ENCODE results near the gene GPHB5. TPM values are rescaled to one million over a fixed set of nuclear protein-coding genes. Genes with fewer than 3 reads are reported as not detected.
A peak's percentile ranks its signal among the peaks of the same experiment; 100 is the strongest.

Gene GPHB5
- total RNA-seq, 1 experiment from 2014 or later, result not detected

DNA sequence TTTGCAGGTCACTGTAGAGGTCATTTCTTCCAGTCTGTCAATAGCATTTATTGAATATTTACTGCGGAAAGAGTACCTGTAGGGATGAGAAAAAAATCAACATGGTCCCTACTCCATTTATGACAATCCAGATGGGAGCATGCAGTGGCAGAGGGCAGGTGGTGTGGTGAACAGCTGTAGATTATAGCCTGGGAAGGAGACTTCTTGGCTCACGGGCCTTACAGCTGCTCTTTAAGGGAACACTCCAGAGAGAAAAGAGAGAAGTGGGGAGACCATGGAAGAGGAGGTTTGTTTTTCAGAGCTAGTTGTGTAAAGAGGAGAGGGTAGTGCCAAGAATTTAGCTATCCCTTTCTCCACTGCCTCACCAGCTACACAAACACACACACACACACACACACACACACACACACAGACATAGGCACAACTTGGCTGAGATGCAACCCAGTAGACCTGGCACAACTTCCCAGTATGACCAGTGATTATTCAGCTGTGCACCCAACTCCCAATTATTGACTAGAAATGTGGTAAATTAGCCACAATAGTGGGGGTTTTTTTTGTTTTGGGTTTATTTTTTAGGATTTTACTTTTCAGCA lies 41.0 kb downstream of the GPHB5 start:
- H3K36me3 Mint-ChIP-seq (ENCODE audit: insufficient read depth, unreplicated experiment), result no peaks in the 10 kb centered on the region

DNA sequence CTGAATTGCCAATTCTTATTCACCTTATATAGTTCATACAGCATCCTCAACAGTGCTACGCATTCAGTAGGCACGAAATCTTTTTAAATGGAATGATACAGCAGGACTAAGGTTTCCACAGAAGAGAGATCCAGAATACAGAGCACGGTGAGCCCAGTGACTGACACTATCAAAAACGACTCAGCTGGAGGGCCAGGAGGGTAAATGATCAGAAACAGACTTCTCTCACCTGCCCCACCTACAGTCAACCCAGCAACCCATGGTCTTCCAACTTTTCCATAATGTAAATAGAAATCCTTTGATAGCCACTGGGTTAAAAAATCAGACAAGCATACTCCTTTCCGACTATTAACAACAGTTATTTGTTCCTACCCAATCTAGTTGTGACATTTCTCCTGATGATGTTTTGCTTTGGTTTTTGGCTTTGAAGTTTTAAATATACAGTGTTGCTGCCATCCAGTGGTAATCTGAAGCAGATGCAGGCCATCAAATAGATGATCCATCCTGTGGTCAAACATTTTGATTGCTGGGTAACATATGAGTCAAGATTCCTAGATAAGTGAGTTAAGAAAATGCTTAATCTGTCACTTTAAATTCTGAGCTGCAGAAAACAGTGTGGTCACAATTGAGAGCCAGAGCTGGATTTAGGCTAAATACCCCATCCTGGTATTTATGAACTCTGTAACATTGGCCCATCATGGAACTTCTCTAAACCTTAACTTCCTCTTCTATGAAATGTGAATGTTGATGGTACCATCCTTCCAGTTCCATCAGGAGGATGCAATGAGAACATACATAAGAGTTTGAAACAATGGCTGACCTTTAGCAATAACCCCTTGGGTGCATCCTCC lies 42.0 kb downstream of the GPHB5 start:
- Mint-ChIP-seq H3K4me1 (ENCODE audit: low read depth, unreplicated experiment) (no peaks in the 10 kb centered on the region), H3K36me3 (ENCODE audit: insufficient read depth, unreplicated experiment) (no peaks in the 10 kb centered on the region), H3K9me3 (ENCODE audit: low read depth, unreplicated experiment) (no peaks in the 10 kb centered on the region), H3K4me3 (ENCODE audit: low read depth, unreplicated experiment) (no peak overlapping the region), H3K27me3 (ENCODE audit: unreplicated experiment) (no peaks in the 10 kb centered on the region), H3K27ac (ENCODE audit: unreplicated experiment) (no peak overlapping the region)
- BruUV-seq (replicated peaks), result no TSS peak
- TF ChIP-seq, protein P1, sequence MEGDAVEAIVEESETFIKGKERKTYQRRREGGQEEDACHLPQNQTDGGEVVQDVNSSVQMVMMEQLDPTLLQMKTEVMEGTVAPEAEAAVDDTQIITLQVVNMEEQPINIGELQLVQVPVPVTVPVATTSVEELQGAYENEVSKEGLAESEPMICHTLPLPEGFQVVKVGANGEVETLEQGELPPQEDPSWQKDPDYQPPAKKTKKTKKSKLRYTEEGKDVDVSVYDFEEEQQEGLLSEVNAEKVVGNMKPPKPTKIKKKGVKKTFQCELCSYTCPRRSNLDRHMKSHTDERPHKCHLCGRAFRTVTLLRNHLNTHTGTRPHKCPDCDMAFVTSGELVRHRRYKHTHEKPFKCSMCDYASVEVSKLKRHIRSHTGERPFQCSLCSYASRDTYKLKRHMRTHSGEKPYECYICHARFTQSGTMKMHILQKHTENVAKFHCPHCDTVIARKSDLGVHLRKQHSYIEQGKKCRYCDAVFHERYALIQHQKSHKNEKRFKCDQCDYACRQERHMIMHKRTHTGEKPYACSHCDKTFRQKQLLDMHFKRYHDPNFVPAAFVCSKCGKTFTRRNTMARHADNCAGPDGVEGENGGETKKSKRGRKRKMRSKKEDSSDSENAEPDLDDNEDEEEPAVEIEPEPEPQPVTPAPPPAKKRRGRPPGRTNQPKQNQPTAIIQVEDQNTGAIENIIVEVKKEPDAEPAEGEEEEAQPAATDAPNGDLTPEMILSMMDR (IDR thresholded peaks at IDR 0.05; ENCODE audit: unreplicated experiment), result peak; percentile 49
- CTCF ChIA-PET, result interaction anchor here (0.7 to 1.5 kb wide), 4 partner anchors 15 to 102 kb away, joined by 3 to 7 read pairs (median 4); partner anchors contain the start of gene RHOJ
- peak; percentile 12 for DNase-seq
- intact Hi-C loops (cut with micrococcal nuclease; ENCODE audit: unreplicated experiment), result loop anchor here (1.0 to 5.0 kb wide), 4 partner anchors 102 to 1113 kb away; no protein-coding TSS in a partner anchor

More for the DNA sequence above, 41.0 kb downstream of the GPHB5 start:
- Mint-ChIP-seq H3K4me1 (ENCODE audit: low read depth, unreplicated experiment) (no peaks in the 10 kb centered on the region), H3K27me3 (ENCODE audit: unreplicated experiment) (no peaks in the 10 kb centered on the region), H3K9me3 (ENCODE audit: low read depth, unreplicated experiment) (no peaks in the 10 kb centered on the region), H3K27ac (ENCODE audit: unreplicated experiment) (no peak overlapping the region), H3K4me3 (ENCODE audit: low read depth, unreplicated experiment) (no peak overlapping the region)
- CTCF ChIA-PET, result interaction anchor here (0.6 to 1.4 kb wide), 2 partner anchors 74 to 365 kb away, joined by 3 to 6 read pairs; partner anchors contain the start of gene RHOJ
- no peak for DNase-seq
- intact Hi-C loops (cut with micrococcal nuclease; ENCODE audit: unreplicated experiment), result loop anchor here (5.0 kb wide), 1 partner anchor 235 kb away; no protein-coding TSS in a partner anchor
- no TSS peak for BruUV-seq (replicated peaks)
- TF ChIP-seq, protein P1 (IDR thresholded peaks at IDR 0.05; ENCODE audit: unreplicated experiment), result no peak

DNA sequence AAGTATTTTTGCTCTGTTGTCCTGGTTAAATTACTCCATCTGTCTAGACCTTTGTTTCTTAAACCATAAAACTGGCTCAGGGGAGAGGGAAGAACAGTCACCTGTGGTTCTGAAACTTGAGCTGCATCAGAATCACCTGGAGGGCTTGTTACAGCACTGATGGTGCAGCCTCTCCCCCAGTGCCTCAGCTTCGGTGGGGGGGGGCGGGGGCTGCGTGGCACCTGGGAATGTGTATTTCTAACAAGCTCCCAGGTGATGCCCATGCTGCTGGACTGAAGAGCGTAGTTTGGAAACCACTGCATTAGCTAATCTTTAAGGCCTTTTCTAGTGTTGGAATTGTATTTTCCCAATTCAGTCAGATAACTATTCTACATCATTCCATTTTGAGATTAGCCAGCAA lies 42.7 kb downstream of the GPHB5 start:
- no peak overlapping the region for H3K27ac Mint-ChIP-seq (ENCODE audit: unreplicated experiment)
- CTCF ChIA-PET, result interaction anchor here (0.7 to 1.5 kb wide), 3 partner anchors 14 to 101 kb away, joined by 3 to 7 read pairs (median 4); no protein-coding TSS in a partner anchor

GRCh38 chr14:63275611-63276010 lies 43.1 kb downstream of the GPHB5 start:
- CTCF ChIA-PET, result interaction anchor here (0.7 to 1.5 kb wide), 3 partner anchors 14 to 101 kb away, joined by 3 to 7 read pairs (median 4); no protein-coding TSS in a partner anchor
- H3K36me3 Mint-ChIP-seq (ENCODE audit: insufficient read depth, unreplicated experiment), result no peaks in the 10 kb centered on the region
- TF ChIP-seq, protein P1 (IDR thresholded peaks at IDR 0.05; ENCODE audit: unreplicated experiment), result no peak
- DNase-seq, result no peak
- H3K4me1 Mint-ChIP-seq (ENCODE audit: low read depth, unreplicated experiment), result no peaks in the 10 kb centered on the region
- H3K27ac Mint-ChIP-seq (ENCODE audit: unreplicated experiment), result no peak overlapping the region
- intact Hi-C loops (cut with micrococcal nuclease; ENCODE audit: unreplicated experiment), result loop anchor here (1.0 to 5.0 kb wide), 4 partner anchors 101 to 1112 kb away; no protein-coding TSS in a partner anchor
- BruUV-seq (replicated peaks), result no TSS peak
- H3K27me3 Mint-ChIP-seq (ENCODE audit: unreplicated experiment), result no peaks in the 10 kb centered on the region
- H3K9me3 Mint-ChIP-seq (ENCODE audit: low read depth, unreplicated experiment), result no peaks in the 10 kb centered on the region
- H3K4me3 Mint-ChIP-seq (ENCODE audit: low read depth, unreplicated experiment), result no peak overlapping the region

More for the DNA sequence above, 42.7 kb downstream of the GPHB5 start:
- no TSS peak for BruUV-seq (replicated peaks)
- DNase-seq, result no peak
- Mint-ChIP-seq H3K4me3 (ENCODE audit: low read depth, unreplicated experiment) (no peak overlapping the region), H3K4me1 (ENCODE audit: low read depth, unreplicated experiment) (no peaks in the 10 kb centered on the region), H3K9me3 (ENCODE audit: low read depth, unreplicated experiment) (no peaks in the 10 kb centered on the region), H3K36me3 (ENCODE audit: insufficient read depth, unreplicated experiment) (no peaks in the 10 kb centered on the region), H3K27me3 (ENCODE audit: unreplicated experiment) (no peaks in the 10 kb centered on the region)
- TF ChIP-seq, protein P1 (IDR thresholded peaks at IDR 0.05; ENCODE audit: unreplicated experiment), result no peak
- intact Hi-C loops (cut with micrococcal nuclease; ENCODE audit: unreplicated experiment), result loop anchor here (1.0 to 5.0 kb wide), 4 partner anchors 102 to 1113 kb away; no protein-coding TSS in a partner anchor

All from Calu3 (cell line).